Fibroblast of the conjunctiva (primary cell): Measurements from ENCODE around the gene DDX20.
"Not testable (repeated sequence)": the region's sequence is repeated elsewhere in the genome, so short reads cannot be mapped to it uniquely, and the experiment has no call there.

Experiments
- DNase-seq: peaks from one replicate; pipeline ENCODE4 v3.0.0-alpha.2; 2010; ENCODE audit warnings: low read depth

Gene DDX20

GRCh38 chr1:111789666-111790316 lies 34.1 kb downstream of the DDX20 start:
- DNase-seq: no peak

DNA sequence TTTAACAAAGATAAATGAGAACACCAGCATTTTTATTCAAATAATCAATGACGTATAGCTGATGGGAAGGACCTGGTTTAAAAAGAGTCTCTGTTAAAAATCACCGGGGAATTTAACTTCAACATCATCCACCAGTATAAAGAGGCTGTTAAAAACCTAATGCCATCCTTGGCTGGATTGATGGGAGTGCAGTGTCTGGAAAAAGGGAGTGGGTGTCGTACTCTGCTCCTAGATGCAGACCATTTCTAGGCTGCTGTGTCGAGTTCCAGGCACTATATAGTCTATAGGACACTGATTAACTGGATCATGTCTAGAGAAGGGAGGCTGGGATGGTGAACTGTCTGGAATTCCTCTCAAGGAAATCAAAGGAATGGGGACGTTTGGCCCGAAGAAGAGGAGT lies 36.1 kb downstream of the DDX20 start:
- no peak for DNase-seq

DNA sequence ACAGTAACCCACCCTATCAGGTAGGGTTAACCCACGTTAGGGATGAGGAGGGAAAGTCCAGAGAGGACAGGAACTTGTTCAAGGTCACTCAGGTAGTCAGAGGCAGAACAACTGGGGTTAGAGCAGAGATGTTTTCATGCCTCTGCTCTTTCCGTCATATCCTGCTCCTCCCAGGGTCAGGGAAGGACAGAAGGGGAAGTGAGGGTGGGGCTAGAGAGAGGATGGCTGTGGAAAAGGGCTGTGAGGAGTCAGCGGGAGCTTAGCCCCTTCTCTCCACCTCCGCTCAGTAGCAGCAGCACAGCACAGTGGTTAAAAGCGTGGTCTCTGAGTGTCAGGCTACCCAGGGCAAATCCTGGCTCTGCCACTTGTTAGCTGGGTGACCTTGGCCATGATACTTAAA lies 36.5 kb downstream of the DDX20 start:
- no peak for DNase-seq

DNA sequence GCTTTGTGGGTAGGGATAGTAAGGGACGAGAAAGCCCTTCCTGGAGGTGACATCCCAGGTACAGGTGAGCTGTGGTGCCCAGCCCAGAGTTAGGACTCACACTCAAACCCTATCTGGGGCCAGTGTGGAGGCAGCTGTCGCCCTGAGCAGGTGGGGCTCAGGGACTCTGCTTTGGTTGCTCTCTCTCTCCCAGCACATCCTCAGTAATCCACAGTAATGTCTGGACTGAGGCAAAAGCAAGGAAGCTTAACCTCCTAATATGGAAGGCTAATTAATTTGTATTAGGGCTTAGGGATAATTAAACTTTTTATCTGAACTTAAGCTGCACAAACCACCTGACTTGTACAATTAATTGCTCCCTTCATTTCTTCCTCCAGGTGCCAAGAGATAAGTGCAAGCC lies 38.2 kb downstream of the DDX20 start:
- no peak for DNase-seq

DNA sequence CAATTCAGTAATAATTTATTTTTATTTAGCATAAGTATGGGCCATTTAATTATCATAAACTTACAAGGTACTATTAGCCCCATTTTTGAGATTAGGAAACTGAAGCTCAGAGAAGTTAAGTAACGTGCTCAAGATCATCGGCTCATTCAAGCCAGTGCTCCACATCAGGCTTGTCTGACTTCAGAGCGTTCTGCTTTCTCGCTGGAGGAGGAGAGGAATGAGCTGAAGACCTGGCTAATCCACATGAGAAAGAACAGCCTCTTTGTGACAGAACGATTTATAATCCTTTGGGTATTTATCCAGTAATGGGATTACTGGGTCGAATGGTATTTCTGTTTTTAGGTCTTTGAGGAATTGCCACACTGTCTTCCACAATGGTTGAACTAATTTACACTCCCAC lies 39.7 kb downstream of the DDX20 start:
- DNase-seq: no peak

DNA sequence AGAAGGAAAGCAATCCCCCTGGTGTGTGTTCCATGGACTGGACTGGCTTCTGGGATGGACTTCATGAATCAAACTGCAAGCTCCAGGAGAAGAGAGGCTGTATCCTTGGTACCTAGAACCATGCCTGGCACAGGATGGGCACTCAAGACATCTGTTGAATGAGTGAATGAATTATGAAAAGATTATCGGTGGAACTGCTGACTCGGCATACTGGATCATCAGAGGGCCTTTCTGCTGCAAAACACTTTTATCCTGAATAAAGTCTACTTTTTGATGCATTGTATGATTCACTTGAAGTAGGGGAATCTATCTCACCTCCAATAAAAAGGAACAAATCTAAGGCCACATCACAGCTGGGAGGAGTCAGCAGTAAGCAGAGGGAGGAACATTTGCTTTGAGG lies 42.9 kb downstream of the DDX20 start:
- DNase-seq: no peak

DNA sequence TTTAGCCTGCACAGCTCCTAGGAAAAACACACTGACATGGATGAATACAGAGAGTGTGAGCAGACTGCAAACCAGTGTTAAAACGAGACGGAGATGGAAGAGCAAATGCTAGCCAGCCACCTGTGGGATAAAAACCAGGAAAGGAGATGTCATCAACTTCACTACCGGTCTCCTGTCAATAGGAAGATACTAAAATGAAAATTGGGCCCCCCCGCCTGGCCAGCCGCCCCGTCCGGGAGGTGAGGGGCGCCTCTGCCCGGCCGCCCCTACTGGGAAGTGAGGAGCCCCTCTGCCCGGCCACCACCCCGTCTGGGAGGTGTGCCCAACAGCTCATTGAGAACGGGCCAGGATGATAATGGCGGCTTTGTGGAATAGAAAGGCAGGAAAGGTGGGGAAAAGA lies 44.0 kb downstream of the DDX20 start:
- not testable (repeated sequence) for DNase-seq

DNA sequence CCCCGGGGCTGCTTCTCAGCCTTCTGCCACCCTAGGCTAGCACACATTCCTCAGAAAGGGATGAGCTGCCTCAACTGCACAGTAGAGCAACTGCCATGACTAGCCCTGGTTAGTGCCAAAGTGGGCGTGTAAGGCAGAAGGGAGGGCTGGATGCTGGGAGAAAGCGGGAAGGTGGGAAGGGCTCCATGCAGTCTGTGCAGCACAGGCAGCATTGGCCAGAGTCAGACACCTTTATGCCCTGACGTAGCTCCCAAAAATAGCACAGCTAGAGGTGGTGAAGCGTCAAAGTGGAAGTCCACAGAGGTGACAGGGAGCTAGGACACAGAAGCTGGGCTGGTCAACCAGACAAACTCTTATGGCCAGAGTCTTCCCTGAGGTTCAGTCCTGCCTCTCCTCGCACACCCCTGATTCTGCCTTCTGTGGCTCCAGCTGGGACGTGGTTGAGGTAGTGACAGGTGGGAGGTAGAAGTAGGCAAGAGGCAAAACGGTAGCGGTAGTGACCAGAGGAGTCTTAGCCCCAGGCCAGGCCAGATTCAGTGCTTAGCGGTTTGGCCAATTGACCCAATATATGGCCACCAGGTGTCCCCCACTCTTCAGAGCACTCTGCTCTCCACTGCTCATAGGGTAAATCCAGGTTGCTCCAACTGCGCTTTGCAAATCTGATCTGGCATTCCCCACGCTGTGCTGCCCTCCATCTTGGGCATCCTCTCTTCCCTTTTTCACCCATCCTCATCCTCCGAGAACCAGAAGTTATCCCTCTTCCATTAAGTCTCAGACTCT lies 45.6 kb downstream of the DDX20 start:
- DNase-seq: no peak

- DNase-seq: no peak
These were observed 46.4 kb downstream of the DDX20 start for GRCh38 chr1:111802110-111802509.

- DNase-seq: no peak
These were observed 47.3 kb downstream of the DDX20 start for GRCh38 chr1:111802984-111803383.

- no peak for DNase-seq
These were observed 48.2 kb downstream of the DDX20 start for GRCh38 chr1:111803951-111804350.

DNA sequence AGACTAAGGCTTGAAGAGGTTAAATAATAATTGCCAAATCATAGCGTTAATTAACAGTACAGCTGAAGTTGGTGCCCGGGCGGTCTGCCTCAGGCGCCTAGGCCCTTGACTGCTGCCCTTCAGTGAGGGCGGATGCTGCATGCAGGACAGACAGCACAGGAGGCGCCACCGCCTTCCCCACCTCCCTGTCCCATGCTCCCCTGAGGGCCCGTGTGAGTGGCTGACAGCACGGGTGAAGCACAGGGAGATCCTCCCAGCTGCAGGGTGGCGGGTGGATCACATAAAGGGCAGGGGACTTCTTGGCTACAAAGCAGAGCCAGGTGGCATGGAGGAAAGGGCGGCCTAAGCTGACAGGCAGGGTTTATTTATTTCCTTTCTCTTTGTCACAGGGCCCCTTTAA lies 49.1 kb downstream of the DDX20 start:
- no peak for DNase-seq

GRCh38 chr1:111805251-111805650 lies 49.5 kb downstream of the DDX20 start:
- DNase-seq: no peak

- no peak for DNase-seq
These were observed 56.2 kb downstream of the DDX20 start for GRCh38 chr1:111811891-111812290.

- no peak for DNase-seq
These were observed 56.6 kb downstream of the DDX20 start for GRCh38 chr1:111812306-111812705.

DNA sequence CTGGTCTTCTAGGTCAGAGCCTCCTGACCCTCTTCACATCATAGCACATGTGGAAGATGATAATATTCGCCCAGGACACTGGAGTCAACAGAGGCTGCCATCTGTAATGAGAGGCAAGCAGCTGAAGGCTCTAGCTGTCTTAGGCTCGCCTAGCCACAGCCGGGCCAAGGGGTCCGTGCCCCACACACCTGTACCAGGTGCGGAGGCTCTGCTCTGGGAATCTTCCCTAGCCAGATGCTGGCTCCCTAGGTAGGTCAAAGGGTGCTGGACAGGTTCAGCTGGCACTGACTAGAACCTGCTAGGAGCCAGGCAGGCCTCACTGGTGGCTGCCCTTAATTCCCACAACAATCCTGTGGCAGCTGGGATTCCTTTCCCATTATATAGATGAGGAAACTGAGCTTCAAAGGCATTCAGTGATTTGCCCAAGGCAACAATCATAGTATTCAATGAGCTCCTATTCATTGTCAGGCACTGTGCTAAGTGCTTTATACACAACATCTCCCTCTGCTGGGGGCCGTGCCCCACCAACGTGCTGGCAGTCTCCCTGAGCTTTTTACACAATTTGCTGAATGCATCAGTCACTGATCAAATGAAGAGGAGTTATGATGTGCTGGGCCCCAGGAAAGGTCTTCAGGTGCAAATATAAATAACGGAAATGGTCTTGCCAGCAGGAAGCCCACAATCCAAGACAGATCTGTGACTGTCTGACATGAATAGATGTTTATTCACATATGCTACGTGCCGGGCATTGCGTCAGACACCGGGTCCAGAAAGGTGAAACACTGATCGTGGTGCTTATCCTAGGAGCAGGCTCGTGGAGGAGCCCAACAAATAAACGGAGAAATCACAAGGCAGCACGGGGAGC lies 58.0 kb downstream of the DDX20 start:
- DNase-seq: no peak

GRCh38 chr1:111814305-111814628 lies 58.6 kb downstream of the DDX20 start:
- no peak for DNase-seq

DNA sequence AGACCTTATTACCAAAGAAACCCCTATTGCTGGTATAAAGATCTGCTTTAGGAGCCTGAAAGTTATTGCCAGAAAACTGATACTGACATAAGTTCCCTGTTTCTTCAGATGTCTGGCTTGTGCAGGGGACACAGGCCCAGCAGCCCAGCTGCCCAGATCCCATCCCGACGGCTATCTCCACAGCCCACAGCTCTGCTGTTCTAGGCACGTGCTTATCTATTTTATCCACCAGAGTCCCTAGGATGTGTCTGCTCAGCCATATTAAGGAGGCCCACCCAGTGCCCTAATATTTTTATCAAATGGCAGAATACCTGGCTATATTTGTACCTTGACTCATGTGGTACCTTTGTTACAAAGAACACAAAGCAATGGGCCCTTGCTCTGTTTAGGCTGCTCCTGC lies 58.9 kb downstream of the DDX20 start:
- no peak for DNase-seq
